Fibroblast of lung (primary cell): Measurements from ENCODE around the gene CCHCR1.

Source experiments
- EZH2 ChIP-seq: IDR thresholded peaks from 2 replicates; pipeline ENCODE4 v1.5.1; 2012; ENCODE audit warnings: low read length, control low read depth, mild to moderate bottlenecking; ENCODE audit errors: missing control alignments
- TF ChIP-seq, protein P1 (sequence below), 2 donors: IDR thresholded peaks in 1 of 2; conservative IDR thresholded peaks in 1 of 2; 1 replicate in 1 of 2; 2 replicates in 1 of 2; pipeline ENCODE4 v1.5.1; 2011 to 2012; ENCODE audit warnings: low read length in 2 of 2, control low read depth in 1 of 2, inconsistent platforms in 1 of 2, low read depth in 1 of 2, mild to moderate bottlenecking in 1 of 2

DNA sequence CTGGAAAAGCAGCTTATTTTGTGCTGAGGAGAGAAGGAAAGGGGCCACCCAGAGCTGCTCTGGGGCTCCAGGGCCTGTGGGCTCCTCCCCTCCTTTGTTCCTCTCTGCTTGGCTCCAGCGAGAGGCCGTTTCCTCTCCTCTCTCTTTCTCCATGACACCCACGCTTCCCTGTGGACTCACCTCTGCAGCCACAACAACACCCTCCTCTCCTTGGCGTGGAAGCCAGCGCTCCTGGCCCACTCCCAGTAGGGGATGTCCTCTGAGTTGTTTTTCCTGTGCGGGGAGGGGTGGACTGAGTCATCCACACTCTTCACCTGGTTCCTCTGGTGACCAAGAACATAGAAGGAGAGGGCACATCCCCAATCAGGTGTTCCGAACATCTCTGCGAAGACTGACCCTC, 32.4 kb downstream of the CCHCR1 start:
- TF ChIP-seq, protein P1, sequence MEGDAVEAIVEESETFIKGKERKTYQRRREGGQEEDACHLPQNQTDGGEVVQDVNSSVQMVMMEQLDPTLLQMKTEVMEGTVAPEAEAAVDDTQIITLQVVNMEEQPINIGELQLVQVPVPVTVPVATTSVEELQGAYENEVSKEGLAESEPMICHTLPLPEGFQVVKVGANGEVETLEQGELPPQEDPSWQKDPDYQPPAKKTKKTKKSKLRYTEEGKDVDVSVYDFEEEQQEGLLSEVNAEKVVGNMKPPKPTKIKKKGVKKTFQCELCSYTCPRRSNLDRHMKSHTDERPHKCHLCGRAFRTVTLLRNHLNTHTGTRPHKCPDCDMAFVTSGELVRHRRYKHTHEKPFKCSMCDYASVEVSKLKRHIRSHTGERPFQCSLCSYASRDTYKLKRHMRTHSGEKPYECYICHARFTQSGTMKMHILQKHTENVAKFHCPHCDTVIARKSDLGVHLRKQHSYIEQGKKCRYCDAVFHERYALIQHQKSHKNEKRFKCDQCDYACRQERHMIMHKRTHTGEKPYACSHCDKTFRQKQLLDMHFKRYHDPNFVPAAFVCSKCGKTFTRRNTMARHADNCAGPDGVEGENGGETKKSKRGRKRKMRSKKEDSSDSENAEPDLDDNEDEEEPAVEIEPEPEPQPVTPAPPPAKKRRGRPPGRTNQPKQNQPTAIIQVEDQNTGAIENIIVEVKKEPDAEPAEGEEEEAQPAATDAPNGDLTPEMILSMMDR (conservative IDR thresholded peaks at IDR 0.05 in 1 of 2, IDR thresholded peaks at IDR 0.05 in 1 of 2; ENCODE audit: low read depth in 1 of 2, low read length in 2 of 2): no peak
- no peak for TF ChIP-seq EZH2
